HG03039 (cell line): ENCODE measurements around the gene WDR88.

Experiments
- ATAC-seq: cut with Tn5 transposase; IDR thresholded peaks from one replicate; pipeline ENCODE4 v1.9.1; 2021; ENCODE audit warnings: mild to moderate bottlenecking, moderate library complexity; ENCODE audit not compliant: unreplicated experiment

WDR88 gene

GRCh38 chr19:33195645-33196347, 63.9 kb downstream of the WDR88 start:
- no peak for ATAC-seq

GRCh38 chr19:33196446-33197193, 64.7 kb downstream of the WDR88 start:
- ATAC-seq = no peak

DNA sequence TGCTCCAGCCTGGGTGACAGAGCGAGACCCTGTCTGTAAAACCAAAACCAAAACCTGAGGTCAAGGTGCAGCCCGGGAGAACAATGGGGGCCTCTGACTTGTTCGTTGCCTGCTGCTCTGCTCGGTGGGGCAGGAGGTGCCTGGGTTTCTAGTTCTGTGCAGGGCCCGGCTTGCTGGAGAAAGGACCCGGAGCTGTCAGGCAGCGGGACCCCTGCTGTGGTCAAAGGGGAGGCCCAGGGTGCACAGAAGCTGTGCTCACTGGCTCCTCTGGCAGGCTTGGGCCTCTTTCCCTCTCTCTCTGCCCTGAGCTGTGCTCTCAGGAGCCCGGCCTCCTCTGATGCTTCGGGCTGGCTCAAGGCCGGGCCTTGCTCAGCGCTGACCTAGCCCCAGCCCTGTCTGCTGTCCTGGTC, 65.7 kb downstream of the WDR88 start:
- ATAC-seq = no peak

GRCh38 chr19:33198169-33198568, 66.3 kb downstream of the WDR88 start:
- ATAC-seq = no peak

DNA sequence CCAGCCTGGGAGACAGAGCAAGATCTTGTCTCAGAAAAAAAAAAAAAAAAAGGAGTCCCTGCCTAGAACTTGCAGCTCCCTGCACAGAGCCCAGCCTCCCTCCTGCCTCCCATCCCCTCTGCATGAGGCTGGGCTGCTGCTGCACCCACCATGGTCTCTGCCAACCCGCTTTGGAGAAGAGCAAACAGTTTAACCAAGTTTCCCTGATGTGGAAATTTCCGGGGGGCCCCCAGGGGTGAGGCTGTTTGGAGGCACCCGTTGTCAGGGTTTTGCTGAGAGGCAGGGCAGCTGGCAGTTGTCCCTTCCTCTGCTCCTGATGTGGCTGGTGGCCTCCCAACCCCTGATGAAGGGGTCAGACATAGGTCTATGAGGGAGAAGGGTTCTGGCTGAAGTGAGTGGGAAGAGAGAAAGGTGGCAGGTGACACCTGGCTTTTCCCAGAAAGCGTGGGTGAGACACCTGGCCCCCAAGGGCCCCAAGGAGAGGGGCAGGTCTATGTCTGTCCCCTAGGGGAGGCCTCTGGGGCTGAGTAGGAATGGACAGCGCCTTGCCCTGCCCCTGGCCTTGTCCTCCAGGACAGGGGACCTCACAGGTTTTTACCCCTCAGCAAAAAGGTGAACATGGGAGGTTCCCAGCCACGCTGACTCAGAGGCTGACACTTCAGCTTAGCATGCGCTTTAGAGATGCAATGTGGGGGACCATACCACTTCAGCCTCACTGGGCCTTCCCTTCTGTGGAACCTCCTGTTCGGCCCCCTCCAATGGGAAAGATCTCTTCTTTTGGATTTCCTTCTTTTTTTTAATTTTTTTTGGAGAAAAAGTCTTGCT, 67.7 kb downstream of the WDR88 start:
- no peak for ATAC-seq

GRCh38 chr19:33201473-33201872, 69.6 kb downstream of the WDR88 start:
- ATAC-seq = no peak

DNA sequence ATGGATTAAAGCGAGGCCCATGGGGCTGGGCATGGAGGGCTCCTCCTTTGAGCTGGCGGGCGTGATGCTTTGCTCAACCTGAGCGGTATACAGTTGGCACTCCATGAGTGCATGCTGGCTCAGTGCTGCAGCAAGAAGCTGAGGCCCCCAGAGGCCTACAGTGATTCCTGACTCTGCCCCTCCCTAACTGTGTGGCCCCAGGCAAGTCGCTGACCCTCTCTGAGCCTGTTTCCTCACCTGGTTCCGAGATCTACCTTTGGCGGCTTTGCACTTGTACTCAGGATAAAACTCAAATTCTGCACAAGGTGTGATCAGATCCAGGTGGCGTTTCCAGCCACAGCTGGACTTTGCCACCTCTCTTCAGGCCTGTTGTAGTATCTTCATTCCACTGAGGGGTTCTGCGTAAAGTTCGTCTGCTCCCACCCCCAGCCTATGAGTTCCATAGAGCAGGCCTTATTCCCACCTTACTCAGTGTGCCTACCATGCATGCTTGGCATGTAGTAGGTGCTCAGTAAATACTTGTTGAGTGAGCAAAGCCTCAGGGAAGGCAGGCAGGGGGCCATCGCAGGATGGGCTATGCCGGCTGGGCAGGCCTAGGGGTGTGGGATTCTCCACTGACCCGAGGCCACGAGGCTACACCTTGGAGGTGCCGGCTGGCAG, 70.1 kb downstream of the WDR88 start:
- ATAC-seq = no peak

DNA sequence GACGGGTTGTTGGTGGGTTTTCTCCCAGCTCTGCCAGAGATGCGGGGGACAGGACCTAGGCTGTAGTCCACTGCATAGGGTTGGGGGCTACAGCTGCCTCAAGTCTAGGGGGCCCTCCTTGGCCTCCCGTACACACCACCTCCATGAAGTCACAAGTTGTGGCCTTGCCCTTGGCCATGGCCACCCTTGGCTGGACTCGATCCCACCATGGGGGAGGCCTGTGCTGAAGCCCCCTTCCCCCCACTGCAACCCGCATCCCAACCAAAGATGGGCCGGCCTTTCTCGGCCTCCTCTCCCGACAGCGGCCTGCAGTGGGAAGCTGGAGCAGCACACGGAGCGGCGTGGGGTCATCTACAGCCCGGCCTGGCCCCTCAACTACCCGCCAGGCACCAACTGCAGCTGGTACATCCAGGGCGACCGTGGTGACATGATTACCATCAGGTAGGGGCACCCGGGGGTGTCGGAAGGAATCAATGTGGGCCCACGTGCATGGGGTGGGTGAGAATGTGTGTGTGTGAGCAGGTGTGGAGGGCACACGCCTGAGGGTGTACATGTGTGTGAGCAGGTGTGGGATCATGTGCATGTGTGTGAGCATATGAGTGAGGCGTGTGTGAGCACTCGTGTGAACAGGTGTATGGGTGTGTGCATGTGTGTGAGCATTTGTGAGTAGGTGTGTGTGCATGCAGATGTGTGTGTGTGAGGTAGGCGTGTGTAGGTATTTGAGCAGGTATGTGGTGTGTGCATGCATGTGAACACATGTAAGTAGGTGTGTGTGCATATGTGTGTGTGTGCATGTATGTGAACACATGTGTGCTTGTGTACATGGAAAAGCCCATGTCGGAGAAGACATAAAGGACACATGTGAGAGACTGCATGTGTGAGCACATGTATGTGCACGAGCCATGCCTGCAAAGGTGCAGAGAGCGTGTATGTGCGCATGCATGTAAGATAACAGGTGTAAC, 70.9 kb downstream of the WDR88 start:
- no peak for ATAC-seq

GRCh38 chr19:33203529-33203928, 71.6 kb downstream of the WDR88 start:
- ATAC-seq = no peak

GRCh38 chr19:33204136-33204973, 72.4 kb downstream of the WDR88 start:
- no peak for ATAC-seq

- ATAC-seq = no peak
Measured at GRCh38 chr19:33205110-33205509, 73.2 kb downstream of the WDR88 start.

DNA sequence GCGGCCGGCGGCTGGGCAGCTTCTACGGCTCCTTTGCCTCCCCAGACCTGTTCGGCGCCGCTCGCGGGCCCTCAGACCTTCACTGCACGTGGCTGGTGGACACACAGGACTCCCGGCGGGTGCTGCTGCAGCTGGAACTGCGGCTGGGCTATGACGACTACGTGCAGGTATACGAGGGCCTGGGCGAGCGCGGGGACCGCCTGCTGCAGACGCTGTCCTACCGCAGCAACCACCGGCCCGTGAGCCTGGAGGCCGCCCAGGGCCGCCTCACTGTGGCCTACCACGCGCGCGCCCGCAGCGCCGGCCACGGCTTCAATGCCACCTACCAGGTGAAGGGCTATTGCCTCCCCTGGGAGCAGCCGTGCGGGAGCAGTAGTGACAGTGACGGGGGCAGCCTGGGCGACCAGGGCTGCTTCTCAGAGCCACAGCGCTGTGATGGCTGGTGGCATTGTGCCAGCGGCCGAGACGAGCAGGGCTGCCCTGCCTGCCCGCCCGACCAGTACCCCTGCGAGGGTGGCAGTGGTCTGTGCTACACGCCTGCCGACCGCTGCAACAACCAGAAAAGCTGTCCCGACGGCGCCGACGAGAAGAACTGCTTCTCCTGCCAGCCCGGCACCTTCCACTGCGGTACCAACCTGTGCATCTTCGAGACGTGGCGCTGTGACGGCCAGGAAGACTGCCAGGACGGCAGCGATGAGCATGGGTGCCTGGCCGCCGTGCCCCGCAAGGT, 73.8 kb downstream of the WDR88 start:
- ATAC-seq = no peak

DNA sequence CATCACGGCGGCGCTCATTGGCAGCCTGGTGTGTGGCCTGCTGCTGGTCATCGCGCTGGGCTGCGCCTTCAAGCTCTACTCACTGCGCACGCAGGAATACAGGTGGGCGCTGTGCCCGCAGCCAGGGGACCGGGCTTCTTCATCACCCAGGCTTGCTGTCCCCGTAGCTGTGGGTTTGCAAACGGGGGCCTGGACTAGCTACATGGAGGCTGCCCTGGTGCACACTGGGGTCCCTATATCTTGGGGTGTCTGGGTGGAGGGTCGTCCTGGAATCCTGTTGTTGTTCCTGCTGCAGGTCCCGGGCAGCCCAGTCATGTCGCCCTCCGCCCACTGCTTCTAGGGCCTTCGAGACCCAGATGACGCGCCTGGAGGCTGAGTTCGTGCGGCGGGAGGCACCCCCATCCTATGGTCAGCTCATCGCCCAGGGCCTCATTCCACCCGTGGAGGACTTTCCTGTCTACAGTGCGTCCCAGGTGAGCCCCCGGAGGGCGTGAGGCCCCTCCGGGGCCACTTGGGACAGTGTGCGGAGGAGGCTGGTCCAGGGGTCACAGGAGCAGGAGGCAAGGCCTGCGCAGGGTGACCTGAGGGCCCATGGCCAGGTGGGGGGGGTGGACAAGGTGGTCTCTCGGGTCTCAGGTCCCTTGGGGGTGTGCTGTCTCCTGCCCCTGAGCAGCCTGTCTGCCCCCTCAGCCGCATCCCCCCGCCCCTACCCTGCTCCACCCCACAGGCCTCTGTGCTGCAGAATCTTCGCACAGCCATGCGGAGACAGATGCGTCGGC, 74.5 kb downstream of the WDR88 start:
- no peak for ATAC-seq

GRCh38 chr19:33207040-33207620, 75.2 kb downstream of the WDR88 start:
- ATAC-seq = no peak

- ATAC-seq = no peak
Measured at GRCh38 chr19:33207903-33208302, 76.0 kb downstream of the WDR88 start.

GRCh38 chr19:33208371-33208895, 76.5 kb downstream of the WDR88 start:
- no peak for ATAC-seq
